OCI-LY7 (cell line): ENCODE measurements around the gene IL1RAPL1. TPM values are rescaled to one million over a fixed set of nuclear protein-coding genes. Genes with fewer than 3 reads are reported as not detected.

Experiments used
- BruUV-seq: library from RNA; stranded (reverse); fragments of 400-500 nt; replicated peaks from 2 replicates; lab custom pipeline; 2021; lab: Mats Ljungman, UMichigan
- CTCF ChIA-PET: fragments of 300-600 bp; sonication (Branson Sonifier 250); formaldehyde crosslinking; loops from one replicate; lab custom pipeline; 2022; ENCODE audit warnings: antibody characterized with exemption; ENCODE audit not compliant: unreplicated experiment; lab: Charles Lee
- POLR2A ChIA-PET: fragments of 300-600 bp; sonication (Branson Sonifier 250); formaldehyde crosslinking; loops from one replicate; lab custom pipeline; 2022; ENCODE audit warnings: antibody characterized with exemption; lab: Charles Lee
- DNase-seq: peaks from one replicate; pipeline ENCODE4 v3.0.0-alpha.2; 2015; ENCODE audit warnings: low spot score
- H2AFZ ChIP-seq: fragments of 200-600 bp; sonication (generic), shearing (Covaris generic); 2 replicates; pipeline ENCODE4 v1.6.1; 2014; ENCODE audit warnings: mild to moderate bottlenecking, antibody characterized with exemption, low read length, moderate library complexity
- H3K27ac ChIP-seq: fragments of 200-600 bp; sonication (generic); 2 replicates; pipeline ENCODE4 v1.5.1; 2014; ENCODE audit warnings: mixed run types, low read depth, mild to moderate bottlenecking, moderate library complexity, low read length, inconsistent platforms; ENCODE audit not compliant: poor library complexity, severe bottlenecking
- H3K36me3 ChIP-seq: fragments of 200-600 bp; sonication (generic); 2 replicates; pipeline ENCODE4 v1.6.1; 2014; ENCODE audit warnings: mild to moderate bottlenecking, antibody characterized with exemption, low read length, moderate library complexity, mixed read lengths; ENCODE audit not compliant: insufficient read depth
- H3K4me1 ChIP-seq: fragments of 200-600 bp; sonication (generic); 2 replicates; pipeline ENCODE4 v1.5.1; 2014; ENCODE audit warnings: mild to moderate bottlenecking, low read length; ENCODE audit not compliant: insufficient read depth, poor library complexity, severe bottlenecking
- H3K4me2 ChIP-seq: fragments of 200-600 bp; sonication (generic); 2 replicates; pipeline ENCODE4 v1.6.1; 2014; ENCODE audit warnings: mild to moderate bottlenecking, low read length
- H3K4me3 ChIP-seq: fragments of 200-600 bp; sonication (generic); 2 replicates; pipeline ENCODE4 v1.5.1; 2014; ENCODE audit warnings: mild to moderate bottlenecking, low read depth, low read length; ENCODE audit not compliant: poor library complexity, severe bottlenecking
- H3K79me2 ChIP-seq: fragments of 200-600 bp; sonication (generic); 2 replicates; pipeline ENCODE4 v1.6.1; 2016; ENCODE audit warnings: low read depth, mild to moderate bottlenecking, low read length, moderate library complexity, mixed read lengths; ENCODE audit not compliant: insufficient read depth
- H3K9me2 ChIP-seq: fragments of 200-600 bp; sonication (generic); 2 replicates; pipeline ENCODE4 v1.6.1; 2016; ENCODE audit warnings: mild to moderate bottlenecking, low read length, mixed read lengths; ENCODE audit not compliant: insufficient read depth
- H3K9me3 ChIP-seq: fragments of 200-600 bp; sonication (generic); 2 replicates; pipeline ENCODE4 v1.6.1; 2014; ENCODE audit warnings: mild to moderate bottlenecking, mixed run types, low read length, mixed read lengths
- H4K20me1 ChIP-seq: fragments of 200-600 bp; sonication (generic); 2 replicates; pipeline ENCODE4 v1.6.1; 2014; ENCODE audit warnings: mild to moderate bottlenecking, antibody characterized with exemption, low read length, moderate library complexity, mixed read lengths; ENCODE audit not compliant: insufficient read depth
- CTCF ChIP-seq: fragments of 200-600 bp; sonication (generic); conservative IDR thresholded peaks from 2 replicates; pipeline ENCODE4 v1.5.1; 2014; ENCODE audit warnings: mild to moderate bottlenecking, antibody characterized with exemption, low read length, moderate library complexity, mixed read lengths
- EZH2phosphoT487 ChIP-seq: fragments of 200-600 bp; sonication (generic); IDR thresholded peaks from 2 replicates; pipeline ENCODE4 v1.6.1; 2018; ENCODE audit warnings: low read depth, borderline replicate concordance, mild to moderate bottlenecking, mixed run types, antibody characterized with exemption, low read length, moderate library complexity, mixed read lengths
- intact Hi-C: fragments of 100-400 bp; cut with micrococcal nuclease; formaldehyde crosslinking; loops from one replicate; pipeline ENCODE4 v1.10.0; 2022; ENCODE audit not compliant: unreplicated experiment
- total RNA-seq, 2 experiments: library from RNA; depleted of rRNA in 1 of 2; stranded (reverse); fragments of >200 nt in 1 of 2; shearing (Covaris generic) in 1 of 2; gene quantifications; 2 replicates each; pipeline ENCODE4 v1.2.3, GENCODE V29; 2014 to 2022

IL1RAPL1 gene
- total RNA-seq, 2 experiments from 2014 or later: not detected

- BruUV-seq: no TSS peak
- H3K4me1 ChIP-seq: no peaks in the 10 kb centered on the region
- intact Hi-C loops: no loop called here
- no peak overlapping the region for H3K4me3 ChIP-seq
- no peak overlapping the region for H2AFZ ChIP-seq
- no peaks in the 10 kb centered on the region for H3K9me2 ChIP-seq
- no peak overlapping the region for H3K27ac ChIP-seq
- no peaks in the 10 kb centered on the region for H3K9me3 ChIP-seq
- H3K36me3 ChIP-seq: no peaks in the 10 kb centered on the region
- no peaks in the 10 kb centered on the region for H3K79me2 ChIP-seq
- H3K4me2 ChIP-seq: no peak overlapping the region
- POLR2A ChIA-PET: no interaction called here
- no peaks in the 10 kb centered on the region for H4K20me1 ChIP-seq
- no peak for TF ChIP-seq CTCF
- no peak for TF ChIP-seq EZH2phosphoT487
- CTCF ChIA-PET: no interaction called here
- no peak for DNase-seq
These were observed 1139.6 kb downstream of the IL1RAPL1 start for GRCh38 chrX:29726811-29727210.

- DNase-seq: no peak
- TF ChIP-seq EZH2phosphoT487 (no peak), CTCF (no peak)
- Histone ChIP-seq H3K79me2 (no peaks in the 10 kb centered on the region), H3K4me2 (no peak overlapping the region), H3K9me3 (no peaks in the 10 kb centered on the region), H3K27ac (no peak overlapping the region), H3K4me1 (no peaks in the 10 kb centered on the region), H4K20me1 (no peaks in the 10 kb centered on the region), H3K36me3 (no peaks in the 10 kb centered on the region), H3K4me3 (no peak overlapping the region), H2AFZ (no peak overlapping the region), H3K9me2 (no peaks in the 10 kb centered on the region)
- POLR2A ChIA-PET: no interaction called here
- CTCF ChIA-PET: no interaction called here
- intact Hi-C loops: no loop called here
- no TSS peak for BruUV-seq
These were observed 1141.4 kb downstream of the IL1RAPL1 start for GRCh38 chrX:29728639-29729038.

GRCh38 chrX:29744966-29745365, 1157.7 kb downstream of the IL1RAPL1 start:
- H3K9me3 ChIP-seq: no peaks in the 10 kb centered on the region
- H3K4me3 ChIP-seq: no peak overlapping the region
- intact Hi-C loops: no loop called here
- no peak overlapping the region for H2AFZ ChIP-seq
- H3K79me2 ChIP-seq: no peaks in the 10 kb centered on the region
- TF ChIP-seq CTCF (no peak), EZH2phosphoT487 (no peak)
- ChIA-PET POLR2A (no interaction called here), CTCF (no interaction called here)
- no peak overlapping the region for H3K27ac ChIP-seq
- no peak overlapping the region for H3K4me2 ChIP-seq
- no peaks in the 10 kb centered on the region for H3K4me1 ChIP-seq
- H4K20me1 ChIP-seq: no peaks in the 10 kb centered on the region
- BruUV-seq: no TSS peak
- no peak for DNase-seq
- no peaks in the 10 kb centered on the region for H3K36me3 ChIP-seq
- H3K9me2 ChIP-seq: no peaks in the 10 kb centered on the region
